ENCODE data around the gene MRPL58.
"Not testable (repeated sequence)": the region's sequence is repeated elsewhere in the genome, so short reads cannot be mapped to it uniquely, and the experiment has no call there.

MRPL58 gene

GRCh38 chr17:75044716-75045115 is 32.2 kb downstream of the MRPL58 start:
- Mint-ChIP-seq H3K27me3 (ENCODE audit: low read depth, poor library complexity) (peaks cover 11% of the 10 kb centered on the region), H3K27ac (no peak overlapping the region), H3K4me3 (peak overlapping the region; percentile 96), H3K4me1 (peaks cover 43% of the 10 kb centered on the region), H3K9me3 (no peaks in the 10 kb centered on the region), H3K36me3 (ENCODE audit: low read depth) (peaks cover 30% of the 10 kb centered on the region)
- TF ChIP-seq CTCF (IDR thresholded peaks at IDR 0.05), result no peak
- DNase-seq, result no peak

DNA sequence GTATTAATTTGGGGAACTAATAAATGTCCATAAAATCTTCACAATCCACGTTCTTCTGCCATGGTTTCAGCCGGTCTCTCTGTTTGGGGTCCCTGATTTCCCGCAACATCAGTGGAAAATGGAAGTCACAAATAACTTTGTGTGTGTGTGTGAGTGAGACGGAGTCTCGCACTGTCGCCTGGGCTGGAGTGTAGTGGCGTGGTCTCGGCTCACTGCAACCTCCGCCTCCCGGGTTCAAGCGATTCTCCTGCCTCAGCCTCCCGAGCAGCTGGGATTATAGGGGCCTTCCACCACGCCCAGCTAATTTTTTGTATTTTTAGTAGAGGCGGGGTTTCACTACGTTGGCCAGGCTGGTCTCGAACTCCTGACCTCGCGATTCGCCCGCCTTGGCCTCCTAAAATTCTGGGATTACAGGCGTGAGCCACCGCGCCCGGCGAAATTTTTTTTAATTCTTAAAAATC is 33.5 kb downstream of the MRPL58 start:
- DNase-seq, H3K9me3 Mint-ChIP-seq: not testable (repeated sequence)
- H3K4me3 Mint-ChIP-seq, result peak overlapping the region; percentile 96
- H3K27ac Mint-ChIP-seq, result peak overlapping the region; percentile 21
- H3K27me3 Mint-ChIP-seq (ENCODE audit: low read depth, poor library complexity), result peaks cover 11% of the 10 kb centered on the region
- peaks cover 44% of the 10 kb centered on the region for H3K4me1 Mint-ChIP-seq
- H3K36me3 Mint-ChIP-seq (ENCODE audit: low read depth), result peaks cover 25% of the 10 kb centered on the region

- H3K36me3 Mint-ChIP-seq (ENCODE audit: low read depth), result peaks cover 22% of the 10 kb centered on the region
- peak within 1 kb of the TSS; percentile 96 for H3K27ac Mint-ChIP-seq
- H3K4me1 Mint-ChIP-seq, result peaks cover 44% of the 10 kb centered on the region
- H3K27me3 Mint-ChIP-seq (ENCODE audit: low read depth, poor library complexity), result peaks cover 11% of the 10 kb centered on the region
- peak; percentile 95 for DNase-seq
- TF ChIP-seq CTCF (IDR thresholded peaks at IDR 0.05), result no peak
- H3K9me3 Mint-ChIP-seq, result no peaks in the 10 kb centered on the region
- H3K4me3 Mint-ChIP-seq, result peak within 1 kb of the TSS; percentile 96
Measured at GRCh38 chr17:75046407-75047289, 34.2 kb downstream of the MRPL58 start, which contains the start of the genes ATP5PD and KCTD2. Gene ATP5PD, minus strand, starts transcription at chr17:75046969. Its CDS starts 4,319 bp downstream, at chr17:75042650. Gene KCTD2, plus strand, starts transcription at chr17:75047225. Its CDS starts 26 bp downstream, at chr17:75047251.

DNA sequence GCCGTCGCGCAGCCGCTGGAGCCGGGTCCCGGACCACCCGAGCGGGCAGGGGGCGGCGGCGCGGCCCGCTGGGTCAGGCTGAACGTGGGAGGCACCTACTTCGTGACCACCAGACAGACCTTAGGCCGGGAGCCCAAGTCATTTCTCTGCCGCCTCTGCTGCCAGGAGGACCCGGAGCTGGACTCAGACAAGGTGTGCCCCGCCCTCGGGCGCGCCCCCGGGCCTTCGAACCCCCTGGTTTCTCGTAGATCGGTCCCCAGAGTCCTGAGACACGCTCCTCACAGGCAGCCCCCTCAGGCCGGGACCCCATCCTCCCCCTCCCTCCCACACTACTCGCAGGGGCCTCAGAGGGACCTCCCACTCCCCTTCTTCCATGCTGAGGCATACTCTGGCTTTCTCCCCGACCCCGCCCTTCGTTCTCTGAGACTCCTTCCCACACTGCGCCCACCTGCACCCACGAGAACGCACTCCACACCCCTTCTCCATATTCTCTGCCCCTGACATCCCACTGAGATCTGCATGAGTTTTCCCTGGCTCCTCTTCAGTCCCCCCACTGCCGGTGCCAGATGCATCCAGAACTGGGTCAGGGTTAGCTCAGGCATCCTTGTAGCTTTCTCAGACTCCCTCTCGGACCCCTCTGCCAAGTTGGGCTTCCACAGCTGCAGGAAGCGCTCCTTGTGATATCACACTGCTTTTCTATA is 35.1 kb downstream of the MRPL58 start:
- Mint-ChIP-seq H3K27me3 (ENCODE audit: low read depth, poor library complexity) (peaks cover 11% of the 10 kb centered on the region), H3K4me3 (peak overlapping the region; percentile 96), H3K4me1 (peaks cover 44% of the 10 kb centered on the region), H3K27ac (peak overlapping the region; percentile 3), H3K36me3 (ENCODE audit: low read depth) (peaks cover 25% of the 10 kb centered on the region), H3K9me3 (no peaks in the 10 kb centered on the region)
- DNase-seq, result peak; percentile 58
- no peak for TF ChIP-seq CTCF (IDR thresholded peaks at IDR 0.05)

GRCh38 chr17:75048249-75048878 is 35.9 kb downstream of the MRPL58 start:
- Mint-ChIP-seq H3K4me3 (peak overlapping the region; percentile 96), H3K4me1 (peaks cover 44% of the 10 kb centered on the region), H3K9me3 (no peaks in the 10 kb centered on the region), H3K27me3 (ENCODE audit: low read depth, poor library complexity) (peaks cover 11% of the 10 kb centered on the region), H3K27ac (peak overlapping the region; percentile 22), H3K36me3 (ENCODE audit: low read depth) (peaks cover 33% of the 10 kb centered on the region)
- no peak for DNase-seq
- no peak for TF ChIP-seq CTCF (IDR thresholded peaks at IDR 0.05)

DNA sequence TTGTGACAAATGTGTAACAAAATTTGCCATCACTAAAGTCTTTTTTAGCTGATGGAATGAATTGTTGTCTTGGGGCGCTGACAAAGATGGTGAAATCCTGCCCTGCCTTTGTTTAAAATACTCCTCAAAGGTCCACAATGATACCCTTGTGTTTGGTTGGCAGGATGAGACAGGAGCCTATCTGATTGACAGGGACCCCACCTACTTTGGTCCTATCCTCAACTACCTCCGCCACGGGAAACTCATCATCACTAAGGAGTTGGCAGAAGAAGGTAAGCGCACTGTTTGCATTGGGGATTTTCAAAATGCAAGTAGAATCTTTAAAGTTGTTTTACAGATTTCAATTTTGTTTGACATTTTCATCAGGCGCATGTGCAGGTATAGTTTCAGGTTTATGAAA is 36.6 kb downstream of the MRPL58 start:
- Mint-ChIP-seq H3K9me3 (no peaks in the 10 kb centered on the region), H3K27me3 (ENCODE audit: low read depth, poor library complexity) (peaks cover 11% of the 10 kb centered on the region), H3K4me1 (peaks cover 44% of the 10 kb centered on the region), H3K36me3 (ENCODE audit: low read depth) (peaks cover 40% of the 10 kb centered on the region), H3K27ac (no peak overlapping the region), H3K4me3 (peak overlapping the region; percentile 96)
- no peak for TF ChIP-seq CTCF (IDR thresholded peaks at IDR 0.05)
- DNase-seq, result no peak

All from nephron progenitor cell (in vitro differentiated cells).